Activated CD8-positive, alpha-beta T cell treated with anti-CD3 and anti-CD28 coated beads, Interleukin-2, amount 10 ng/mL, durations not matched to agents 7 days and 5 days (primary cell): ENCODE measurements around the gene PIPOX. TPM values are rescaled to one million over a fixed set of nuclear protein-coding genes. Genes with fewer than 3 reads are reported as not detected.

Experiments used
- ATAC-seq: fragments of 150-1000 bp; cut with Tn5 transposase; one replicate; pipeline ENCODE4 v1.10.0; 2021; ENCODE audit warnings: moderate library complexity
- CTCF ChIA-PET: fragments of 350-600 bp; sonication (Branson Sonifier 250); formaldehyde crosslinking; loops from one replicate; lab custom pipeline; 2021; ENCODE audit warnings: antibody characterized with exemption; lab: Charles Lee
- POLR2A ChIA-PET: fragments of 350-600 bp; sonication (Branson Sonifier 250); formaldehyde crosslinking; loops from one replicate; lab custom pipeline; 2021; ENCODE audit warnings: antibody characterized with exemption; lab: Charles Lee
- DNase-seq: peaks from one replicate; pipeline ENCODE4 v3.0.0-alpha.2; 2020
- H3K27ac Mint-ChIP-seq: one replicate; pipeline ENCODE4 v1.8.0; 2021; ENCODE audit warnings: mild to moderate bottlenecking, mixed read lengths
- H3K27me3 Mint-ChIP-seq: one replicate; pipeline ENCODE4 v1.8.0; 2021; ENCODE audit warnings: low read depth, mixed read lengths
- H3K36me3 Mint-ChIP-seq: one replicate; pipeline ENCODE4 v1.8.0; 2021; ENCODE audit warnings: low read depth, mixed read lengths
- H3K4me1 Mint-ChIP-seq: one replicate; pipeline ENCODE4 v1.8.0; 2021; ENCODE audit warnings: low read depth, mixed read lengths
- H3K4me3 Mint-ChIP-seq: one replicate; pipeline ENCODE4 v1.8.0; 2021; ENCODE audit warnings: mild to moderate bottlenecking, mixed read lengths
- H3K9me3 Mint-ChIP-seq: one replicate; pipeline ENCODE4 v1.8.0; 2022; ENCODE audit warnings: mixed read lengths; ENCODE audit not compliant: insufficient read depth
- total RNA-seq, 2 experiments: library from RNA; stranded (reverse); gene quantifications; one replicate each; pipeline ENCODE4 v1.2.3, GENCODE V29; 2021

The PIPOX gene
- total RNA-seq, 2 experiments from 2014 or later: 0.53 to 1.5 TPM

DNA sequence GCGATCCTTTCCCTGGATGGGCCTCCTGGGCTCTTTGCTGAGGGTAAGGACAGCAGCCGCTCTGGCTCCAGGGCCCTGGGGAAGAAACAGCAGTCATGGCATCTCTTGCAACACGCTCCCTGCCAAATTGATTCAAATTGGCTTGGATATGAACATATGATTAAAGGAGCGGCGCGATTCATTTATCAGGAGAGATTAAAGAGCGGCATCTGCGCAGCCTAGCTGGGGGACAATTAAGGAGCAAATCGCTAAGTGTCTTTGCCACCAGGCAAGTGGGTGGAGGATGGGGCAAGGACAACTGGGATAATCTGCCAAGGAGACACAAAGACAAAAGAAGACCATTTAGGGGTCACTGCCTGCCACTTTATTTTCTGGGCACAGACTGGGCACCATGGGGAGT, 27.8 kb downstream of the PIPOX start:
- no peaks in the 10 kb centered on the region for H3K27me3 Mint-ChIP-seq
- no peak overlapping the region for H3K4me3 Mint-ChIP-seq
- POLR2A ChIA-PET: no interaction called here
- CTCF ChIA-PET: interaction anchor here (1.2 to 1.4 kb wide), 2 partner anchors 46 to 105 kb away, joined by 3 to 4 read pairs; no protein-coding TSS in a partner anchor
- no peak for ATAC-seq
- no peaks in the 10 kb centered on the region for H3K4me1 Mint-ChIP-seq
- no peak overlapping the region for H3K27ac Mint-ChIP-seq
- DNase-seq: no peak
- no peaks in the 10 kb centered on the region for H3K9me3 Mint-ChIP-seq
- no peaks in the 10 kb centered on the region for H3K36me3 Mint-ChIP-seq

DNA sequence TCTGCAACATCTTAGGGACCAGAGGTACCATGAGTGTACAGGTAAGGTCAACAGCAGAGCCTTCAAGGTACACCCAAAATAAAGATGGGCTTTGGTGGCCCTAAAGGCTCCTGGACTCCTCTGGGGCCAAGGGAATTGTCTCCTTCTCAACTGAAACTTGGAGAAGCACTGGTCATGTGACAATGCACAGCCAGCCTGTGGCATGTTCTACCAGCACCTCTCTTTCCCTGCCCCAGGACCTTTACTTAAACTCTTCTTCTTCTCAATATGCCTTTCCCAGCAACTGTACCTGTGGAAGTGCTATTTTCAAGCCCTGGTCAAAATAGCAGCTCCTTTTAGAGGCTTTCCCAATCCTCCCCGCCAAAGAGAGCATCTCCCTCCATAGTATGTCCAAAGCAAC, 28.4 kb downstream of the PIPOX start:
- no peaks in the 10 kb centered on the region for H3K36me3 Mint-ChIP-seq
- no peak overlapping the region for H3K4me3 Mint-ChIP-seq
- no peaks in the 10 kb centered on the region for H3K4me1 Mint-ChIP-seq
- no peak for ATAC-seq
- ChIA-PET POLR2A (no interaction called here), CTCF (interaction anchor here (1.2 kb wide), 1 partner anchor 45 kb away, joined by 4 read pairs; no protein-coding TSS in a partner anchor)
- no peaks in the 10 kb centered on the region for H3K27me3 Mint-ChIP-seq
- H3K9me3 Mint-ChIP-seq: no peaks in the 10 kb centered on the region
- DNase-seq: no peak
- H3K27ac Mint-ChIP-seq: no peak overlapping the region

DNA sequence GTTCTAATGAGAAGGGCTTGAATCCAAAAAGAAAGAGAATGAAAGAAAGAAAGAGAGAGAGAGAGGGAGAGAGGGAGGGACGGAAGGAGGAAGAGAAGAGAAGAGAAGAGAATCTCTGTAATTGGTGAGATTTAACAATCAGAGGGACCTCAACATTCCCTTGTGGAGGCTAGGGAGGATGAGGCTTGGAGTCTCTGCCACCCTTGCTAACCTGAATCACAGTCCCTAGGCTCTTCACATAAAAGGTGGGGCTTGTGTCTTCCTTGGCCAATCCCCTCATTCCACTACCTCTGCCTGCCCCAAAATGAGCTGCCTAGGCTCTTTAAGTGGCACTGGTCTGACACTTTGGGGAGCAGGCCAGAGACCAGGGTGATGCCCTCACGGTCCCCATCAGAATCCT, 30.1 kb downstream of the PIPOX start:
- no peaks in the 10 kb centered on the region for H3K4me1 Mint-ChIP-seq
- H3K27ac Mint-ChIP-seq: no peak overlapping the region
- H3K27me3 Mint-ChIP-seq: no peaks in the 10 kb centered on the region
- no peak for ATAC-seq
- H3K4me3 Mint-ChIP-seq: no peak overlapping the region
- no peak for DNase-seq
- ChIA-PET POLR2A (no interaction called here), CTCF (interaction anchor here (1.0 to 1.5 kb wide), 2 partner anchors 107 to 119 kb away, joined by 3 read pairs; no protein-coding TSS in a partner anchor)
- H3K9me3 Mint-ChIP-seq: no peaks in the 10 kb centered on the region
- H3K36me3 Mint-ChIP-seq: no peaks in the 10 kb centered on the region

DNA sequence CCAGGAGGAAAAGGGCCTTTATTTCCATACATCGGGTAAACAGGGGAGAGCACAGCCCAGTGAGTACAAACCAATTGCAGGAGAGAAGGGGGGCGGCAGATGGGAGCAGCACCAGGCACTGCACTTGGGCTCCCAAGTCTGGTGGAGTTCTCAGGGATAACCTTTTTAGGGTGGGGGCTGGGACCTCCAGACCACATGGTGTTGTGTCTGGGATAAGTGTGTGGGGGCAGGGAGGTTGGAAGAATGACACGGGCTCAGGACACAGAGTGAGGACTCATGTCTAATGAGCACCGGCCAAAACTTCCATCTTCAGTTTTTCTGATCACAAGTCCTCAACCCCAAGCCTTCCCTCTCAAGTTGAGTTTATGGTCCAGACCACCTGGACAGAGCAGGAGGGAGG, 30.6 kb downstream of the PIPOX start:
- POLR2A ChIA-PET: no interaction called here
- Mint-ChIP-seq H3K4me1 (no peaks in the 10 kb centered on the region), H3K4me3 (no peak overlapping the region), H3K27me3 (no peaks in the 10 kb centered on the region), H3K9me3 (no peaks in the 10 kb centered on the region), H3K27ac (no peak overlapping the region), H3K36me3 (no peaks in the 10 kb centered on the region)
- ATAC-seq (no peak), DNase-seq (no peak)
- CTCF ChIA-PET: interaction anchor here (1.0 to 1.5 kb wide), 2 partner anchors 108 to 120 kb away, joined by 3 read pairs; no protein-coding TSS in a partner anchor

DNA sequence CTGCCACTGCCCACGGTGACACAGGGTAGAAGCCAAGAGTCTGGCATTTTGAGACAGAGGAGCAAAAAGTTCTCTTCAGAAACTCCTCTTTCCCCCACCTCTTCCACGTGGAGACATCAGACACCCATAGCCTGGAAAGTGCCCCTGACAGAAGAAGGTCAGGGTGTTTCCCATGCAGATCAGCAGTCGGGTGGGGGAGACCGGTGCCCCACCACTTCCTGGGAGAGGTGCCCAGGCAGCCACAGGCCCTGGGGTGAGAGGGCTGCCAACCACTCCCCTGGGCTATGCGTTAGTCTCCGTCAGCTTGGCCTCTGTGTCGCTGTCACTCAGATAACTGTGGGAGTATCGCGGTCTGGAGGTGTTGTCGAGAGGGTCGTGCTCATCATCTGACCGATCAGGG, 31.5 kb downstream of the PIPOX start:
- Mint-ChIP-seq H3K27me3 (no peaks in the 10 kb centered on the region), H3K4me1 (no peaks in the 10 kb centered on the region), H3K9me3 (no peaks in the 10 kb centered on the region), H3K36me3 (no peaks in the 10 kb centered on the region), H3K27ac (no peak overlapping the region), H3K4me3 (no peak overlapping the region)
- ATAC-seq (no peak), DNase-seq (no peak)
- ChIA-PET CTCF (no interaction called here), POLR2A (no interaction called here)

DNA sequence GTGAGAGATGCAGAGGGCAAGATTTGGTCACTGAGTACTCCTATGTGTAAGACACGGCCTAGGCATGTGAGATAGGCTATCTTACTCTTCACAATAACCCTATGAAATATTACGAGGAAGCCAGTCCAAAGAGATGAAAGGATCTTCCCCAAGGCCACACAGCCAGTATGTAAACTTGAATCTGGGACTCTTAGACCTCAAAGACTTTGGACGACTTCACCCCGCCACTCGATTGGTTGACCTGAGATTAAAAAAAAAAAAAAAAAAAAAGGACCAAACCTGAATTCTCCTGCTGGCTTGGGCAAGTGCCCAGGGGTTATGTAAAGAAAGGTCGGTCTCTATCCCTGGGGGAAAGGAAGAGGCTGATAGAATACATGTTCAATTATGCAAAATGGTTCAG, 33.1 kb downstream of the PIPOX start:
- POLR2A ChIA-PET: no interaction called here

DNA sequence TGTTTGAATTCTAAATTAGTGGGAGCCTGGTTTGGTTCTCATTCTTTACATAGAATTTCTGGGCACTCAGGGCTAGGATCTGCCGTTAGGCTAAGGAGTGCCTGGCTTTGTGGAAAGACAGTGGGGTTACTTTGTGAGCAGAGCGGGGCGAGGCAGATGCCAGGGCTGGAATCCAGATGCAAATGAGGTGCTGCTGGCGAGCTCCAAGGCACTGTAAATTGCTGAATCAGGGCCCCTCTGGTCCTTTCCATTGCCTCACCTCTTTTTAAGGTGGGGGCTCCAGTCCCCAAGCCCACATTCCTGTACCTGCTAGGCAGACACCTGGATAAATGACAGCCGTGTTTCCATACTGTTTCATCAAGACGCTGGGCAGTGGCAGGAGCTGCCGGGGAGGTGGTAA, 33.8 kb downstream of the PIPOX start:
- H3K36me3 Mint-ChIP-seq: no peaks in the 10 kb centered on the region
- ATAC-seq (no peak), DNase-seq (no peak)
- H3K9me3 Mint-ChIP-seq: no peaks in the 10 kb centered on the region
- H3K27ac Mint-ChIP-seq: no peak overlapping the region
- H3K4me3 Mint-ChIP-seq: no peak overlapping the region
- no peaks in the 10 kb centered on the region for H3K4me1 Mint-ChIP-seq
- ChIA-PET CTCF (interaction anchor here (1.1 to 2.0 kb wide), 4 partner anchors 12 to 115 kb away, joined by 3 to 7 read pairs (median 4); no protein-coding TSS in a partner anchor), POLR2A (no interaction called here)
- no peaks in the 10 kb centered on the region for H3K27me3 Mint-ChIP-seq

More for the DNA sequence above, 33.1 kb downstream of the PIPOX start:
- no peak overlapping the region for H3K4me3 Mint-ChIP-seq
- CTCF ChIA-PET: interaction anchor here (1.9 to 2.0 kb wide), 2 partner anchors 41 to 111 kb away, joined by 5 to 7 read pairs; no protein-coding TSS in a partner anchor
- no peaks in the 10 kb centered on the region for H3K4me1 Mint-ChIP-seq
- ATAC-seq (no peak), DNase-seq (no peak)
- H3K27me3 Mint-ChIP-seq: no peaks in the 10 kb centered on the region
- H3K36me3 Mint-ChIP-seq: no peaks in the 10 kb centered on the region
- no peaks in the 10 kb centered on the region for H3K9me3 Mint-ChIP-seq
- no peak overlapping the region for H3K27ac Mint-ChIP-seq

DNA sequence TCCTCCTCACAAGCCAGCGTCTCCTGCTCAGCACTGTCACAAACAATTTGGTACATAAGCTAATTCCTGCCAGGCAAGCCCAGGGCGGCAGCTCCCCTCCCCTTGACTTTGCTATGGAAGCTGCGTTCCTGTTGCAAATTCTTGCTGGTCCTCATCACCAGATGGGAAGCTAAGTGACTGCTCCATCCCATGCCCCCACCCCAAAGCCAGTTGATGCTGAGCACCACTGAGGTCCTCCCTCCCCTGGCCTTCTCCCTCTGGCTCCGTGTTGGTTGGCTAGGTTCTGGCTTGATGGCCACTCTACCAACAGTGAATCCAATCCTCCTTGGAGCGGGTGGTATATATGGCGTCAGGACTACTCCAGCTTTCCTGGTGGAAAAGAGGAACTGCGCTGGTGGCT, 34.4 kb downstream of the PIPOX start:
- ChIA-PET CTCF (interaction anchor here (1.1 to 2.0 kb wide), 4 partner anchors 12 to 115 kb away, joined by 3 to 7 read pairs (median 4); no protein-coding TSS in a partner anchor), POLR2A (interaction anchor here (0.6 kb wide), 1 partner anchor 97 kb away, joined by 3 read pairs; no protein-coding TSS in a partner anchor)
- Mint-ChIP-seq H3K27me3 (no peaks in the 10 kb centered on the region), H3K36me3 (no peaks in the 10 kb centered on the region), H3K27ac (no peak overlapping the region), H3K9me3 (no peaks in the 10 kb centered on the region), H3K4me1 (no peaks in the 10 kb centered on the region), H3K4me3 (no peak overlapping the region)
- DNase-seq (no peak), ATAC-seq (no peak)

DNA sequence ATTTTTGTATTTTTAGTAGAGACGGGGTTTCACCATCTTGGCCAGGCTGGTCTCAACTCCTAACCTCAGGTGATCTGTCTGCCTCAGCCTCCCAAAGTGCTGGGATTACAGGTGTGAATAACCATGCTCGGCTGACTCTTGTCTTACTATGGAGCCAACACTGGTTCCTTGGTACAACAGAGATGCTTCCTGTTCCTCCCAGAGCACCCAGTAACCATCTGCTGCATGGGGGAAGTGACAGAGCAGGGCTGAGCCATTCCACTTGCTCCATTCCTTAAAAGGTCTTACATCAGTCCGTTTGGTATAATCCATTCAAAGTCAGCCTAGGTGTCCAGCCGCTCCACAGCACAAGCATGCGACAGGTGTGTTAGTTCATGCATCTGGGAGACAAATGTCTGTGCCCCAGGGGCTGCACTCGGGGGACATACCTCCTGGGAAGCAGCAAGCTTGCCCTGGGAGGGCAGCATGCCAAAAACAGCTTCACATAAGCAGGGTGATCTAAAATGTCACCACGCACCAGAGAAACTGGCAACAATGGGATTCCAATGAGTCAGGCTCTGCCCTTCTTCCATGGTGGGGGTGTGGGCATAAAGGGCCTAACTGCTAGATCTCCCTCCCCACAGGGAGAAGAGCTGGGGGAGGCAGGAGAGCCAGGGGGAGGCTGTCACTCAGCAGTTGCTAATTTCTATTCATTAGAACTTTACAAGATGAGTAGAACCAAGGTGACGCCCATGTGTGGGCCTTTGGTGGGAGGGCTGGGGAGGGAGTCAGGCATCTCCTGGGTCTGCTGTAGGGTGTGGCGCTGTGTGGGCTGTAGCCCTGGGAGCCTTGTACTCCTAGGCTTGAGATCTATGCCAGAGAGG, 35.5 kb downstream of the PIPOX start:
- Mint-ChIP-seq H3K27ac (no peak overlapping the region), H3K36me3 (no peaks in the 10 kb centered on the region), H3K27me3 (no peaks in the 10 kb centered on the region), H3K9me3 (no peaks in the 10 kb centered on the region), H3K4me3 (no peak overlapping the region), H3K4me1 (no peaks in the 10 kb centered on the region)
- DNase-seq (no peak), ATAC-seq (no peak)
- CTCF ChIA-PET: no interaction called here
- POLR2A ChIA-PET: no interaction called here

DNA sequence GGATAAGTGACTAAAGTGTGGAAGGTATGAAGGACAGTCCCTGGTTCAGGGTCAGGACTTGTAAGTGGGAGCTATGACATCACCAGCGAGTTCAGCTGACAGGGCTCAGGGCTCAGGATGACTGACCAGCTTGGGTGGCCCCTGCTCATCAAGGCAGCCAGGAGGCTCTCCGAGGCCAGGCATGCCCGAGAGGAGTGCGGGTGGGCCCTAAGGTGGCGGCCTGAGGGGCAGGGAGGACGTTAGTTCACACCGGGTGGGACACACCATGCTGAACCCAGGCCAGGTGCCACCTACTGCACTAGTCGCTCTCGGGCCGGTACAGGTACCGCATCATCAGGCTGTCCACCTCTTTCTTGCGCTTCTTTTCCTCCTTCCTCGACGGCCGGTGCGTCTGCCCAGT, 36.5 kb downstream of the PIPOX start:
- H3K4me3 Mint-ChIP-seq: no peak overlapping the region
- H3K36me3 Mint-ChIP-seq: no peaks in the 10 kb centered on the region
- H3K9me3 Mint-ChIP-seq: no peaks in the 10 kb centered on the region
- POLR2A ChIA-PET: no interaction called here
- DNase-seq (no peak), ATAC-seq (no peak)
- H3K27ac Mint-ChIP-seq: no peak overlapping the region
- H3K4me1 Mint-ChIP-seq: no peaks in the 10 kb centered on the region
- CTCF ChIA-PET: no interaction called here
- no peaks in the 10 kb centered on the region for H3K27me3 Mint-ChIP-seq

DNA sequence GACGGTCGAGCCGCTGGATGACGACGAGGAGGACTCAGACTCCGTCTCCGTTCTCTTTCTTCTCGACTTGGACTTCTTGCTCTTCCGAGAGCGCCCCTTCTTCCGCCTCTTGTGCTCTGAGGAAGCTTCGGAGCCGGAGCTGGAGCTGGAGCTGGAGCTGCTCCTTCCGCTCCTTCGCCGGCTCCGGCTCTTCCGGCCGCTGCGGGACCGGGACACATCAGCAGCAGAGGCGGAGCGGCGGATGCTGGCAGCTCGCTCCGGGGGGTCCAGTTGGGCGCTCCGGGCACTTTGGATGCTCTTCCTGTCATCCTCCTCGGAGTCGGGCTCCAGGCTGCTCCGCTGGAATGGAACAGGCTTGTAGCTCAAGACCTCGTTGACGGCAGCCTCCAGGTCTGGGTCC, 36.9 kb downstream of the PIPOX start:
- ATAC-seq (no peak), DNase-seq (no peak)
- no peaks in the 10 kb centered on the region for H3K4me1 Mint-ChIP-seq
- no peaks in the 10 kb centered on the region for H3K9me3 Mint-ChIP-seq
- no peaks in the 10 kb centered on the region for H3K36me3 Mint-ChIP-seq
- CTCF ChIA-PET: no interaction called here
- POLR2A ChIA-PET: no interaction called here
- H3K4me3 Mint-ChIP-seq: no peak overlapping the region
- H3K27me3 Mint-ChIP-seq: no peaks in the 10 kb centered on the region
- no peak overlapping the region for H3K27ac Mint-ChIP-seq

DNA sequence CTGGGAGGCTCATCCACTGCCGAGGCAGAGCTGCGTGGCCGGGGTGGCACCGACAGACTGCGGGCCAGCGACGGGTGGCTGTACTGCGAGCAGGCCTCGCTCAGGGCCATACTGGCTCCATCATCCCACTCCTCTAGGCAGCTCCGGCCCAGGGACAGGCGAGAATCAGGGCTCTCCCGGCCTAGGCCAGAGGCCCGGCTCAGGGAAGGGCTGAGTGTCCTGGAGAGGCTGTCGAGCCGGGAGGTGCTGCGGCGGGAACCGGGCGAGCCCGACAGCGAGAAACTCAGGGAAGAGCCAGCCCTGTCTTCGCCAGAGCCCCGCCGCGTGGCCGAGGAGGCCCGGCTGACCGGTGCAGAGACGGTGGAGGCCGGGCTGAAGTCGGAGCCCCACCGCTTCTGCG, 37.4 kb downstream of the PIPOX start:
- POLR2A ChIA-PET: no interaction called here

More for the DNA sequence above, 37.4 kb downstream of the PIPOX start:
- Mint-ChIP-seq H3K27ac (no peak overlapping the region), H3K36me3 (no peaks in the 10 kb centered on the region), H3K4me1 (no peaks in the 10 kb centered on the region), H3K4me3 (no peak overlapping the region), H3K27me3 (no peaks in the 10 kb centered on the region), H3K9me3 (no peaks in the 10 kb centered on the region)
- ATAC-seq (no peak), DNase-seq (no peak)
- CTCF ChIA-PET: no interaction called here
